ENCODE data around the gene KIF26B. TPM values are rescaled to one million over a fixed set of nuclear protein-coding genes. Genes with fewer than 3 reads are reported as not detected.

Gene KIF26B
- total RNA-seq, 1 donor from 2014 or later: 3.4 TPM

- DNase-seq (no peak), ATAC-seq (no peak)
- no peak overlapping the region for H3K4me3 ChIP-seq
- TF ChIP-seq, protein P1, sequence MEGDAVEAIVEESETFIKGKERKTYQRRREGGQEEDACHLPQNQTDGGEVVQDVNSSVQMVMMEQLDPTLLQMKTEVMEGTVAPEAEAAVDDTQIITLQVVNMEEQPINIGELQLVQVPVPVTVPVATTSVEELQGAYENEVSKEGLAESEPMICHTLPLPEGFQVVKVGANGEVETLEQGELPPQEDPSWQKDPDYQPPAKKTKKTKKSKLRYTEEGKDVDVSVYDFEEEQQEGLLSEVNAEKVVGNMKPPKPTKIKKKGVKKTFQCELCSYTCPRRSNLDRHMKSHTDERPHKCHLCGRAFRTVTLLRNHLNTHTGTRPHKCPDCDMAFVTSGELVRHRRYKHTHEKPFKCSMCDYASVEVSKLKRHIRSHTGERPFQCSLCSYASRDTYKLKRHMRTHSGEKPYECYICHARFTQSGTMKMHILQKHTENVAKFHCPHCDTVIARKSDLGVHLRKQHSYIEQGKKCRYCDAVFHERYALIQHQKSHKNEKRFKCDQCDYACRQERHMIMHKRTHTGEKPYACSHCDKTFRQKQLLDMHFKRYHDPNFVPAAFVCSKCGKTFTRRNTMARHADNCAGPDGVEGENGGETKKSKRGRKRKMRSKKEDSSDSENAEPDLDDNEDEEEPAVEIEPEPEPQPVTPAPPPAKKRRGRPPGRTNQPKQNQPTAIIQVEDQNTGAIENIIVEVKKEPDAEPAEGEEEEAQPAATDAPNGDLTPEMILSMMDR (IDR thresholded peaks at IDR 0.05): no peak
- no peak overlapping the region for H3K27ac ChIP-seq
- intact Hi-C loops (cut with DNase I): no loop called here
- peaks cover 5% of the 10 kb centered on the region for H3K36me3 ChIP-seq
- no peaks in the 10 kb centered on the region for H3K9me3 ChIP-seq
- H3K4me1 ChIP-seq: no peaks in the 10 kb centered on the region
- no peaks in the 10 kb centered on the region for H3K27me3 ChIP-seq
Observed at GRCh38 chr1:245751726-245752470, 597.1 kb downstream of the KIF26B start.

- intact Hi-C loops (cut with DNase I): no loop called here
- DNase-seq (no peak), ATAC-seq (no peak)
- Histone ChIP-seq H3K27ac (no peak overlapping the region), H3K27me3 (no peaks in the 10 kb centered on the region), H3K9me3 (no peaks in the 10 kb centered on the region), H3K36me3 (peaks cover 5% of the 10 kb centered on the region), H3K4me3 (no peak overlapping the region), H3K4me1 (no peaks in the 10 kb centered on the region)
- TF ChIP-seq, protein P1 (IDR thresholded peaks at IDR 0.05): no peak
Observed at GRCh38 chr1:245752561-245752960, 597.8 kb downstream of the KIF26B start.

DNA sequence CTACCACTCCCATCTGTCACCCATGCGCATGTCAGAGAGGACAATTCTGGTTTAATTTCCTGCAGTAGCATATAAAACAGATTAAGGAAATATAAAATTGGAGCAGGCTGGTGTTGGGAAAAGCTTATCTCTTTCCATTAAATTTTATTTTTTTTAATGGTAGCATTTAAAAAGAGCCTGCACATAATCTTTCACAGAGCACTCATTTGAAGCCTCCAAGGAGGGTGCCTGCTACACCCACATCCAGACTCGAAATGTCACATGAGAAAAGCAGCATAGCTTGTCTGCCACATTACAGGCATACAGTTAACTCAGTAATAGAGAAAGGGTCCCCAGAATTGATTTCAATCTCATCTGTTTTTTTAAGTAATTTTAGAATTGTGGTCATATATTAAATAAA, 599.0 kb downstream of the KIF26B start:
- no peak for ATAC-seq

DNA sequence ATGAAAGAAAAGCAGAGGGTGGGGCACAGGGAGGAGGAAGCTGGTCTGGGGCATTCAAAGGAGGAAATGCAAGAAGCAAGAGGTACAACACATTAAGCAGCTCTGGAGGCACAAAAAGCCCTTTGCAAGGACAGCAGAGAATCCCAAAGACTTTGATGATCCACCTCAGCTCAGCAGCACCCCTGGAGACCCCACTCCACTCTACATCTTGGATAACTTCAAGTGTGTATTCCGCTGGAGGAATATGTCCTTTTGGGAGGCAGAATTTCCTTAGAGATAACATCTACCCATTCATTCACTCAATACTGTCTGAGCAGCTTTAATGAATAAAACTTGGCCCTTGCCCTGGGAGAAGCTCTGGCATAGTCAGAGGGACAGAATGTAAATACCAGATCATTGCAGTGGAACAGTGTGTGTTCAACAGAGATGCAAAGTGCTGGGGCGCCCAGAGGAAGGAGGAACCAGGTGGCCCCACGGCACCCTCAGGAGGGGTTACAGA, 599.7 kb downstream of the KIF26B start:
- no peaks in the 10 kb centered on the region for H3K27me3 ChIP-seq
- no peak overlapping the region for H3K27ac ChIP-seq
- DNase-seq: no peak
- intact Hi-C loops (cut with DNase I): no loop called here
- no peak for ATAC-seq
- TF ChIP-seq, protein P1 (IDR thresholded peaks at IDR 0.05): no peak
- no peak overlapping the region for H3K4me3 ChIP-seq
- H3K36me3 ChIP-seq: no peaks in the 10 kb centered on the region
- H3K9me3 ChIP-seq: no peaks in the 10 kb centered on the region
- H3K4me1 ChIP-seq: no peaks in the 10 kb centered on the region

More for the DNA sequence above, 599.0 kb downstream of the KIF26B start:
- Histone ChIP-seq H3K9me3 (no peaks in the 10 kb centered on the region), H3K27ac (no peak overlapping the region), H3K27me3 (no peaks in the 10 kb centered on the region), H3K36me3 (peaks cover 5% of the 10 kb centered on the region), H3K4me3 (no peak overlapping the region), H3K4me1 (no peaks in the 10 kb centered on the region)
- intact Hi-C loops (cut with DNase I): no loop called here
- no peak for DNase-seq
- TF ChIP-seq, protein P1 (IDR thresholded peaks at IDR 0.05): no peak

All from upper lobe of right lung (tissue), 1 donor.